Stimulated activated effector memory CD8-positive, alpha-beta T cell treated with anti-CD3 and anti-CD28 coated beads, Interleukin-12 subunit alpha, Interleukin-12 subunit beta, amount 100 ng/mL, for 72 hours (primary cell): ENCODE data around the gene SH3D19.

Source experiments
- ATAC-seq: fragments of 150-1000 bp; cut with Tn5 transposase; 2 replicates; pipeline ENCODE4 v1.10.0; 2021
- DNase-seq, 2 donors: peaks; one replicate each; pipeline ENCODE4 v3.0.0; 2021 to 2022; ENCODE audit warnings: low spot score in 2 of 2
- H3K27ac Mint-ChIP-seq: one replicate; pipeline ENCODE4 v1.8.0; 2022; ENCODE audit warnings: mild to moderate bottlenecking, mixed read lengths
- H3K36me3 Mint-ChIP-seq: one replicate; pipeline ENCODE4 v1.8.0; 2022; ENCODE audit warnings: mild to moderate bottlenecking, mixed read lengths
- H3K4me1 Mint-ChIP-seq: one replicate; pipeline ENCODE4 v1.8.0; 2022; ENCODE audit warnings: mixed read lengths
- H3K4me3 Mint-ChIP-seq: one replicate; pipeline ENCODE4 v1.8.0; 2022; ENCODE audit warnings: mild to moderate bottlenecking, mixed read lengths
- H3K9me3 Mint-ChIP-seq: one replicate; pipeline ENCODE4 v1.8.0; 2022; ENCODE audit warnings: mixed read lengths

Gene SH3D19

GRCh38 chr4:151233600-151233999, 91.8 kb downstream of the SH3D19 start:
- Mint-ChIP-seq H3K36me3 (no peaks in the 10 kb centered on the region), H3K27ac (no peak overlapping the region), H3K9me3 (no peaks in the 10 kb centered on the region), H3K4me3 (no peak overlapping the region), H3K4me1 (no peaks in the 10 kb centered on the region)
- no peak for ATAC-seq
- DNase-seq = no peak

GRCh38 chr4:151231915-151232595, 93.3 kb downstream of the SH3D19 start:
- H3K4me1 Mint-ChIP-seq = no peaks in the 10 kb centered on the region
- H3K9me3 Mint-ChIP-seq = no peaks in the 10 kb centered on the region
- DNase-seq = no peak
- H3K4me3 Mint-ChIP-seq = no peak overlapping the region
- no peak for ATAC-seq
- no peaks in the 10 kb centered on the region for H3K36me3 Mint-ChIP-seq
- H3K27ac Mint-ChIP-seq = no peak overlapping the region

- Mint-ChIP-seq H3K36me3 (no peaks in the 10 kb centered on the region), H3K27ac (no peak overlapping the region), H3K9me3 (no peaks in the 10 kb centered on the region), H3K4me3 (no peak overlapping the region), H3K4me1 (no peaks in the 10 kb centered on the region)
- DNase-seq (no peak), ATAC-seq (no peak)
Observed at GRCh38 chr4:151228189-151229119, 97.0 kb downstream of the SH3D19 start.

GRCh38 chr4:151227731-151228130, 97.7 kb downstream of the SH3D19 start:
- H3K4me1 Mint-ChIP-seq = no peaks in the 10 kb centered on the region
- no peaks in the 10 kb centered on the region for H3K36me3 Mint-ChIP-seq
- H3K4me3 Mint-ChIP-seq = no peak overlapping the region
- ATAC-seq (peak; percentile 37), DNase-seq (no peak)
- H3K27ac Mint-ChIP-seq = no peak overlapping the region
- H3K9me3 Mint-ChIP-seq = no peaks in the 10 kb centered on the region

- no peak for DNase-seq
- no peak for ATAC-seq
- H3K27ac Mint-ChIP-seq = no peak overlapping the region
- H3K9me3 Mint-ChIP-seq = no peaks in the 10 kb centered on the region
- H3K4me3 Mint-ChIP-seq = no peak overlapping the region
- no peaks in the 10 kb centered on the region for H3K4me1 Mint-ChIP-seq
- H3K36me3 Mint-ChIP-seq = no peaks in the 10 kb centered on the region
Observed at GRCh38 chr4:151227172-151227571, 98.2 kb downstream of the SH3D19 start.

GRCh38 chr4:151226004-151226932, 99.1 kb downstream of the SH3D19 start:
- H3K4me1 Mint-ChIP-seq = no peaks in the 10 kb centered on the region
- no peaks in the 10 kb centered on the region for H3K9me3 Mint-ChIP-seq
- no peak overlapping the region for H3K4me3 Mint-ChIP-seq
- H3K27ac Mint-ChIP-seq = no peak overlapping the region
- ATAC-seq (no peak), DNase-seq (no peak)
- H3K36me3 Mint-ChIP-seq = no peaks in the 10 kb centered on the region

GRCh38 chr4:151223465-151223864, 101.9 kb downstream of the SH3D19 start:
- Mint-ChIP-seq H3K36me3 (no peaks in the 10 kb centered on the region), H3K9me3 (no peaks in the 10 kb centered on the region), H3K4me3 (no peak overlapping the region), H3K4me1 (no peaks in the 10 kb centered on the region), H3K27ac (no peak overlapping the region)
- ATAC-seq = no peak
- no peak for DNase-seq

- Mint-ChIP-seq H3K4me3 (no peak overlapping the region), H3K9me3 (no peaks in the 10 kb centered on the region), H3K4me1 (no peaks in the 10 kb centered on the region), H3K36me3 (no peaks in the 10 kb centered on the region), H3K27ac (no peak overlapping the region)
- no peak for DNase-seq
- no peak for ATAC-seq
Observed at GRCh38 chr4:151219948-151220347, 105.5 kb downstream of the SH3D19 start.

- Mint-ChIP-seq H3K4me3 (no peak overlapping the region), H3K4me1 (no peaks in the 10 kb centered on the region)
- no peak for ATAC-seq
Observed at GRCh38 chr4:151219091-151219490, 106.3 kb downstream of the SH3D19 start.

GRCh38 chr4:151218343-151218742, 107.1 kb downstream of the SH3D19 start:
- H3K9me3 Mint-ChIP-seq = no peaks in the 10 kb centered on the region
- H3K4me1 Mint-ChIP-seq = no peaks in the 10 kb centered on the region
- no peak overlapping the region for H3K27ac Mint-ChIP-seq
- no peak overlapping the region for H3K4me3 Mint-ChIP-seq
- no peaks in the 10 kb centered on the region for H3K36me3 Mint-ChIP-seq
- DNase-seq = no peak
- ATAC-seq = no peak

More at GRCh38 chr4:151219091-151219490, 106.3 kb downstream of the SH3D19 start:
- Mint-ChIP-seq H3K9me3 (no peaks in the 10 kb centered on the region), H3K36me3 (no peaks in the 10 kb centered on the region), H3K27ac (no peak overlapping the region)
- DNase-seq = no peak

GRCh38 chr4:151217326-151217725, 108.1 kb downstream of the SH3D19 start:
- no peaks in the 10 kb centered on the region for H3K4me1 Mint-ChIP-seq
- no peaks in the 10 kb centered on the region for H3K36me3 Mint-ChIP-seq
- no peak overlapping the region for H3K27ac Mint-ChIP-seq
- DNase-seq (no peak), ATAC-seq (no peak)
- no peak overlapping the region for H3K4me3 Mint-ChIP-seq
- no peaks in the 10 kb centered on the region for H3K9me3 Mint-ChIP-seq

- no peak overlapping the region for H3K27ac Mint-ChIP-seq
- H3K9me3 Mint-ChIP-seq = no peaks in the 10 kb centered on the region
- ATAC-seq (no peak), DNase-seq (no peak)
- H3K36me3 Mint-ChIP-seq = no peaks in the 10 kb centered on the region
- no peak overlapping the region for H3K4me3 Mint-ChIP-seq
- H3K4me1 Mint-ChIP-seq = no peaks in the 10 kb centered on the region
Observed at GRCh38 chr4:151215295-151215694, 110.1 kb downstream of the SH3D19 start.

GRCh38 chr4:151207868-151208267, 117.5 kb downstream of the SH3D19 start:
- no peak for ATAC-seq
- no peak overlapping the region for H3K4me3 Mint-ChIP-seq

GRCh38 chr4:151207186-151207585, 118.2 kb downstream of the SH3D19 start:
- H3K4me3 Mint-ChIP-seq = no peak overlapping the region
- H3K4me1 Mint-ChIP-seq = no peaks in the 10 kb centered on the region
- no peak for ATAC-seq
- DNase-seq = no peak
- no peak overlapping the region for H3K27ac Mint-ChIP-seq
- no peaks in the 10 kb centered on the region for H3K36me3 Mint-ChIP-seq
- H3K9me3 Mint-ChIP-seq = no peaks in the 10 kb centered on the region

More at GRCh38 chr4:151207868-151208267, 117.5 kb downstream of the SH3D19 start:
- no peak for DNase-seq
- Mint-ChIP-seq H3K27ac (no peak overlapping the region), H3K9me3 (no peaks in the 10 kb centered on the region), H3K36me3 (no peaks in the 10 kb centered on the region), H3K4me1 (no peaks in the 10 kb centered on the region)
